ENCODE data around the gene PRAMEF11.
"Not testable (repeated sequence)": the region's sequence is repeated elsewhere in the genome, so short reads cannot be mapped to it uniquely, and the experiment has no call there.

PRAMEF11 gene

GRCh38 chr1:12831310-12831709, at the start of gene PRAMEF11:
TSS of gene PRAMEF11 (minus strand) at chr1:12831410. CDS start at chr1:12828789, 2,621 bp downstream.
- not testable (repeated sequence) for DNase-seq (ENCODE audit: low read depth, low spot score)

GRCh38 chr1:12878453-12878852, 47.2 kb upstream of the PRAMEF11 start:
- DNase-seq (ENCODE audit: low read depth, low spot score): not testable (repeated sequence)

GRCh38 chr1:12863131-12863880, 32.1 kb upstream of the PRAMEF11 start:
- DNase-seq (ENCODE audit: low read depth, low spot score): not testable (repeated sequence)

- DNase-seq (ENCODE audit: low read depth, low spot score): not testable (repeated sequence)
These were observed 25.6 kb upstream of the PRAMEF11 start, which contains the start of gene PRAMEF2 for GRCh38 chr1:12856786-12857185. TSS of gene PRAMEF2 (plus strand) at chr1:12857086. CDS start at chr1:12859010, 1,924 bp downstream.

GRCh38 chr1:12851779-12852178, 20.6 kb upstream of the PRAMEF11 start:
- DNase-seq (ENCODE audit: low read depth, low spot score): no peak

- DNase-seq (ENCODE audit: low read depth, low spot score): not testable (repeated sequence)
These were observed 17.4 kb upstream of the PRAMEF11 start, which contains the start of gene HNRNPCL1 for GRCh38 chr1:12848620-12849019. TSS of gene HNRNPCL1 (minus strand) at chr1:12848720. CDS start at chr1:12848289, 431 bp downstream.

- not testable (repeated sequence) for DNase-seq (ENCODE audit: low read depth, low spot score)
These were observed 2.0 kb upstream of the PRAMEF11 start for GRCh38 chr1:12833251-12833650.

- DNase-seq (ENCODE audit: low read depth, low spot score): not testable (repeated sequence)
These were observed 12.1 kb downstream of the PRAMEF11 start for GRCh38 chr1:12819061-12819460.

- DNase-seq (ENCODE audit: low read depth, low spot score): no peak
These were observed 19.8 kb downstream of the PRAMEF11 start for GRCh38 chr1:12811409-12811784.

- no peak for DNase-seq (ENCODE audit: low read depth, low spot score)
These were observed 20.4 kb downstream of the PRAMEF11 start for GRCh38 chr1:12810691-12811408.

GRCh38 chr1:12809933-12810332, 21.3 kb downstream of the PRAMEF11 start:
- DNase-seq (ENCODE audit: low read depth, low spot score): no peak

GRCh38 chr1:12799730-12800129, 31.5 kb downstream of the PRAMEF11 start:
- no peak for DNase-seq (ENCODE audit: low read depth, low spot score)

GRCh38 chr1:12798911-12799310, 32.3 kb downstream of the PRAMEF11 start:
- DNase-seq (ENCODE audit: low read depth, low spot score): no peak

- not testable (repeated sequence) for DNase-seq (ENCODE audit: low read depth, low spot score)
These were observed 40.1 kb downstream of the PRAMEF11 start, which contains the start of gene PRAMEF1 for GRCh38 chr1:12791097-12791496. TSS of gene PRAMEF1 (plus strand) at chr1:12791397. CDS start at chr1:12793228, 1,831 bp downstream.

GRCh38 chr1:12784729-12785128, 46.5 kb downstream of the PRAMEF11 start:
- not testable (repeated sequence) for DNase-seq (ENCODE audit: low read depth, low spot score)

GRCh38 chr1:12783783-12784182, 47.4 kb downstream of the PRAMEF11 start:
- not testable (repeated sequence) for DNase-seq (ENCODE audit: low read depth, low spot score)

GRCh38 chr1:12781488-12781887, 49.7 kb downstream of the PRAMEF11 start:
- not testable (repeated sequence) for DNase-seq (ENCODE audit: low read depth, low spot score)

GRCh38 chr1:12778907-12779306, 52.3 kb downstream of the PRAMEF11 start:
- DNase-seq (ENCODE audit: low read depth, low spot score): no peak

- no peak for DNase-seq (ENCODE audit: low read depth, low spot score)
These were observed 53.1 kb downstream of the PRAMEF11 start for GRCh38 chr1:12778061-12778460.

GRCh38 chr1:12776801-12777557, 54.2 kb downstream of the PRAMEF11 start:
- no peak for DNase-seq (ENCODE audit: low read depth, low spot score)

- no peak for DNase-seq (ENCODE audit: low read depth, low spot score)
These were observed 55.8 kb downstream of the PRAMEF11 start for GRCh38 chr1:12775443-12775842.
